GM13976 (cell line): ENCODE data around the gene RAD51B.

Experiments used
- DNase-seq: peaks from one replicate; pipeline ENCODE4 v3.0.0; 2012; ENCODE audit warnings: low spot score
- in situ Hi-C: fragments of 300-500 bp; cut with MboI; formaldehyde crosslinking; loops from one replicate; pipeline ENCODE4 v1.12.0; 2022; ENCODE audit warnings: low sequenced_read_pairs, mixed read lengths, inconsistent platforms; ENCODE audit not compliant: unreplicated experiment
- TF ChIP-seq, protein P1 (sequence below): IDR thresholded peaks from 2 replicates; pipeline ENCODE4 v1.5.1; 2012; ENCODE audit warnings: borderline replicate concordance, mild to moderate bottlenecking; ENCODE audit not compliant: insufficient read depth; ENCODE audit errors: extremely low read depth, missing control alignments, control extremely low read depth

Gene RAD51B

DNA sequence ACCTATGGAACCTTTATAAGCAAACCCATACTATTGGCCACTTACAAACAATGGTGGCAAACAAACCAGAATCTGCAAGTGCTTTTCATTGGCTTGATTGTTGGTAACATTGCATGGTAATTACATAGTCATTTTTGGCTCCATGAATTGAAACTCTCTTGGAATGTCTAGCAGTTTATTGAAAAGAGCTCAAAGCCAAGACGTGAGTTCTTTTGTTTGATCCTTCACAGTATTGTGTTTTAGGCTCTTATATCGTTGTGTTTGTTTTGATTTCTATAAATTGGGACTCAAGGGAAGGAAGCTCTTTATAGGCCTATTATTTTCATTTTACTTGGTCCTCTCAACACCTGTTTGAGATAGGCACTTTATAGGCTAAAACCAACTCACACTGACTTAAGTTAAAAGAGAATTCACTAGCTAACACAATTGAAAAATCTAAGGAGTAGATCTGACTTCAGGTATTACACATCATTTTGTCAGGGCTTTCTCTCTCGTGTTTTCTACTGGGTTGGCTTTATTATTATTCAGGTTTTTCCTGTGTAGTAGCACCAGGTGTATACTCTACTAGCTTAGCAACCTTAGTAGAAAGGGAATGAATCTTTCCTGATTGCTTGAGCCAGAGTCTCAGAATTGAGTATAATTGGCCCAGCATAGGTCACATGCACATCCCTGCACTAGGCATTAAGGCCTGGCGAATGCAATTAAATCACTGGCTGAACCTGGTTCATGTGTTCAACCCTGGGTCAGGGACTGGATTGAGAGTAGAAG lies 341.4 kb downstream of the RAD51B start:
- TF ChIP-seq, protein P1, sequence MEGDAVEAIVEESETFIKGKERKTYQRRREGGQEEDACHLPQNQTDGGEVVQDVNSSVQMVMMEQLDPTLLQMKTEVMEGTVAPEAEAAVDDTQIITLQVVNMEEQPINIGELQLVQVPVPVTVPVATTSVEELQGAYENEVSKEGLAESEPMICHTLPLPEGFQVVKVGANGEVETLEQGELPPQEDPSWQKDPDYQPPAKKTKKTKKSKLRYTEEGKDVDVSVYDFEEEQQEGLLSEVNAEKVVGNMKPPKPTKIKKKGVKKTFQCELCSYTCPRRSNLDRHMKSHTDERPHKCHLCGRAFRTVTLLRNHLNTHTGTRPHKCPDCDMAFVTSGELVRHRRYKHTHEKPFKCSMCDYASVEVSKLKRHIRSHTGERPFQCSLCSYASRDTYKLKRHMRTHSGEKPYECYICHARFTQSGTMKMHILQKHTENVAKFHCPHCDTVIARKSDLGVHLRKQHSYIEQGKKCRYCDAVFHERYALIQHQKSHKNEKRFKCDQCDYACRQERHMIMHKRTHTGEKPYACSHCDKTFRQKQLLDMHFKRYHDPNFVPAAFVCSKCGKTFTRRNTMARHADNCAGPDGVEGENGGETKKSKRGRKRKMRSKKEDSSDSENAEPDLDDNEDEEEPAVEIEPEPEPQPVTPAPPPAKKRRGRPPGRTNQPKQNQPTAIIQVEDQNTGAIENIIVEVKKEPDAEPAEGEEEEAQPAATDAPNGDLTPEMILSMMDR, result no peak
- in situ Hi-C loops, result no loop called here
- DNase-seq, result no peak

DNA sequence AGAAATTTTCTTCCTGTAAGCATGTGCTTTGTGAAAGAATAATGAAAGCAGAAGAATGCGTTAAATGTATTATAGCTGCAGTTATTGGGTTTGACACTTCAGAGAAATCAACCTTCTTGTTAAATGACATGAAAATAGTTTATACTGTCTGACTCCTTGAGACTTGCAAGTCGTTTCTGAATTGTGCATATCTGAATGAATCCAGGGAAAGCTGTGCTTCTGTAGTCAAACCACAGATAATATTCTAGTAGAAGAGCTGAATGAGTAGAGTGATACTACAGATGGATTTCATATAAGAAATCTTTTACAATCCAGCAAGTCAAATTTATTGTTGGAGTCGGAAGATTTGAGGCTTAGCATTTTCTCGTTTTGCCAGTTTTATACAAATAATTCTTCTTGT lies 343.3 kb downstream of the RAD51B start:
- DNase-seq, result no peak
- in situ Hi-C loops, result no loop called here
- TF ChIP-seq, protein P1, result no peak

DNA sequence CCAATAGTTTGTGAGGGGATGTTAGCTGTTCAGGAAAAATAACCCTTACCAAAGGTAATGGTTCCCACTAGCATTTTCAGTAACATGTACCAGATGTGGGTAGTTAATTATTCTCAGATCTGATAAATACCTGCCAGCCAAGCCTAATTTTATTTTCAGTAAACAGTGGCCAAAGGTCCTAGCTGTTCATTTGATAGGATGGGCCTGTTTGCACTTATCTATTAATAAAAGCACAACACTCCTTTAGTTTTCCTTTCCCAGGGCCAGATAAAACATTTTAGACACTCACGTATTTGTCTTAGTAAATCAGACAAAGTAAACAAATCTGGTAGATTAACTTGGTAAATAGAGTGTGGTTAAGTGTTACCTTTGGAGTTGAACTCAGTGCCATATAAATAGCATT lies 345.1 kb downstream of the RAD51B start:
- TF ChIP-seq, protein P1, result no peak
- in situ Hi-C loops, result no loop called here
- DNase-seq, result no peak

DNA sequence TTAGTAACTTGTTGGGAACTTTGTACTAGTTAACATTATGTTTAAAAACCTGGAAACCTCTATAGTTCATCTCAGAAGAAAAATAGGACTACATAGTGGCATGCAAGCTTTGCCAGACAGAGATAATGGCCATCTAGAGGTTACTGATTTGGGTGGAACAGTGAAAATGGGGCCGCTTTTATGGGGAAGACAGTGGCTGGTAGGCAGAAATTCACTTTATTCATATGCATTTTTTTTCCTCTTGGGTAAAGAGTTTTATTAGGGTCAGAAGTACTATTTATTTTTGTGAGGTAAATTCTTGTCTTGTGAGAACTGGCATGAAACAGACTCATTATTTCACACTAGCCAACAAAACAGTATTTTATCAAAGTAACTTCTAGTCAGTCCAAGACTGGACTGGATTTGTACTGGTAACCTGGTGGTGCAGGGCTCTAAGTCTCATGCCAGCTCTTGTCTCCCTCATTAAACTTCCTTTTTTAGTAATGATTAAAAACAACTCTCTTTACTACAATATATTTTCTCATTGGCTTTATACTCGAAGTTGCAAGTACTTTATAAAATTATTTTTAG lies 345.8 kb downstream of the RAD51B start:
- DNase-seq, result no peak
- TF ChIP-seq, protein P1, result no peak
- in situ Hi-C loops, result no loop called here

DNA sequence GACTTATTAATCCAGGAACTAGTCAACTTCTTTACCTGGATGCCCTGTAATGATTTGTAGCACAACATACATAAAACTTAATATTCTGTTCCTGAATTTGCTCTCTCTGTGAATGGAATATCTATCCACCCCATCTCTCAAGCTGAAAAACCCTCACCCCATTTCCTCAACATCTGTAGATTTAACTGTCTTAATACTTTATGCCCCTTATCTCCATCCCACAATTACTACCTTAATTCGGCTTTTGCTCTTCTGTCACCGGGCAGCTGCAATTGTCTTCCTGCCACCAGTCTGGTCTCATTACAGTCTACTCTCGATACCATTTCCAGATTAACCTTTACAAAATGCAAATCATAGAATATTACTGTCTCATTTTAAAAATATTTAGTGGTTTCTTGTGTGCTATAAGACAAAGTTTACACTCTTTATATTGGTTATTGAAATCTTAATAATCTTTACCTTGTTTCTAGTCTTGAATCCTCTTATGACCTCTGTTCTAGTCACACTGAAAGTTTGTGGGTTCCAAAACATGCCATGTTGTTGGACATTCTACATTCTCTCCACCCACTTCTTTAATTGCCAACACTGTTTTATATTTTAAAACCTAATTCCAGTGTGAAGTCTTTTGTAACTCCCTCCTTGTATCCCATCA lies 347.3 kb downstream of the RAD51B start:
- no peak for DNase-seq
- TF ChIP-seq, protein P1, result no peak
- in situ Hi-C loops, result no loop called here

DNA sequence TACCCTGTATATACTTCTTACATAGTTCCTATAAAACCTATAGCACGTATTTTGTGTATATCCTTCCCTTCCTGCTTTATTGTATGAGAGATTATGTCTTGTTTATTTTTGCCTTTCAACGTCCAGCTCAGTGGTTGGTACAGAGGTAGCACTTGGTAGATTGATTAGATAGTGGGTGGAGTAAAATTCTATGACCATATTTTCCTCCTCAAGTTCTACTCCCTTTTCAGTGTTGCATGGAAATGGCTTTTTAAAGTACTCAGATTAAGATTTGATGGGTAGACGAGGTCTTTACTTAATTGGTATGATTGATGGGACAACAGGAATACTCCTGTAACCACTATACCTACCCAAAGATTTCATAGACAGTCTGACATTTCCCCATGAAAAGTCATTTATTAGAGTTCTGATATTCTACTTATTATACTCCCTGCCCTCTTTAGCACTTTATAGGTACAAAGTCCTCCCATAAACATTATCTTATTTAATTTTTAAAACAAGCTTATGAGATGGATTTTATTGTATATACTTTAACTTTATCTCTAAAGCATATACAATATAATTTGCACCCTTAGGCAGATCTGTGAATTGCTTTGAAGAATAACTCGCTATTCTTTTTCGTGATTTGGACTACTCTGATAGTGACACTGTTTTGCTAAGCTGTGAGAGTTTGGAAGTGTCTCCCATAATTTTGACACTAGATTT lies 348.0 kb downstream of the RAD51B start:
- DNase-seq, result no peak
- TF ChIP-seq, protein P1, result no peak
- in situ Hi-C loops, result no loop called here
